ENCODE data around the gene FAM20C.
"Not testable (repeated sequence)": the region's sequence is repeated elsewhere in the genome, so short reads cannot be mapped to it uniquely, and the experiment has no call there.

Gene FAM20C

GRCh38 chr7:259191-259505 is 66.8 kb downstream of the FAM20C start:
- DNase-seq (ENCODE audit: low spot score) = no peak

GRCh38 chr7:259751-260405 is 67.5 kb downstream of the FAM20C start:
- no peak for DNase-seq (ENCODE audit: low spot score)

- no peak for DNase-seq (ENCODE audit: low spot score)
Measured at GRCh38 chr7:260441-261281, 68.3 kb downstream of the FAM20C start.

- DNase-seq (ENCODE audit: low spot score) = no peak
Measured at GRCh38 chr7:261341-262250, 69.2 kb downstream of the FAM20C start.

- no peak for DNase-seq (ENCODE audit: low spot score)
Measured at GRCh38 chr7:262251-262572, 69.8 kb downstream of the FAM20C start.

- DNase-seq (ENCODE audit: low spot score) = not testable (repeated sequence)
Measured at GRCh38 chr7:262631-263311, 70.4 kb downstream of the FAM20C start.

GRCh38 chr7:263483-264351 is 71.3 kb downstream of the FAM20C start:
- DNase-seq (ENCODE audit: low spot score) = not testable (repeated sequence)

- no peak for DNase-seq (ENCODE audit: low spot score)
Measured at GRCh38 chr7:264541-265191, 72.3 kb downstream of the FAM20C start.

DNA sequence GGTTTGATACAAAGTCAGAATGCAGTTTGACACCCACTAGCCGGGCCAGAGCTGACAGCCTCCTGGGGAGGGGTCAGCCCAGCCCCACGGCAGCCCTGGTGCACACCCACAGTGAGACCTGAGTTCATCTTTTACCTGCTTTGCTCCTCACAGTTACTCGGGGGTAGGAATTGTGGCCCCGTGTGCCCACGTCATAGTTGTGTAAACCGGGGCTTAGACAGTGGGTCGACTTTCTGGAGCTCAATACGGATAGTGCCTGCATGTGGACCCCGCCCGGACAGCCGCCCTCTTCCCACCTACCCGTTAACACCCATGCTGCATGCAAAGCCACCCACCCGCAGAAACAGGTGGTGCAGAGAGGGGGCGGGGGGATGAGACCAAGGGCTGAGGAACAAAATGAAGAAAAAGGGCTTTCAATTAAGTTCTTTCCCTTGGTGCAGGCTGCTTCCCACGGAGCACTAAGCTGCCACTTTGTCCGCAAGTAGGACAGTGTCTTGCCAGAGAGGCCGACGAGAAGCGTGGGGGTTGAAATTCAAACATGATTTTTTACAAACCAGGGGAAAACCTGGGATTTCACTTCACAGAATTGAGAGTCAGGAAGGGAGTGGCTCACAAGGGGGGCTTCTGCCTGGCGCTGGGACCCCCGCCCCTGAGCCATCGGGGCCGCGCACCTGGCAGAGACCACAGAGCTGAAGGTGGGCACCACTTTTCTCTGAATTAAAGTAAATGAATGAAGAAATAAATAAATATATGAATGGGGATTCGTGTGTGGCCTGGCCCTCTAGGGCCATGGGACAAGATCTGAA is 73.0 kb downstream of the FAM20C start:
- DNase-seq (ENCODE audit: low spot score) = no peak

- DNase-seq (ENCODE audit: low spot score) = no peak
Measured at GRCh38 chr7:265998-266850, 73.9 kb downstream of the FAM20C start.

GRCh38 chr7:266851-267840 is 74.8 kb downstream of the FAM20C start:
- DNase-seq (ENCODE audit: low spot score) = peak; percentile 89

DNA sequence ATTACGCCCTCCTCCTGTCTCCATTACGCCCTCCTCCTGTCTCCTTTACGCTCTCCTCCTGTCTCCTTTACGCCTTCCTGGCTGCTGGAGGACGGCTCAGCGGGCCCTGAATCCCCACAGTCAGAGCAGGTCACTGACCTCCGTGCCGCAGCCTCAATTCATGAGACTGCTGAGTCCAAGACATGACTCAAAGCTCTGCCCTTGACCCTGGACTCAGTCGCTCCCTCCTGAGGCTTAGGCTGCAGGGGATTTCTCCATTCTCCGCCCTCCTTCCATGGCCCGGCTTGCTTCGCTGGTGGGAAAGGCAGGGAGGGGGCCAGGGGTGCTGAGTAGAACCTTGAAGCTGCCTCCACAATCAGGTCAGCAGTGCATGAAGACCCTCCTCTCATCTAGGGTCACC is 76.6 kb downstream of the FAM20C start:
- no peak for DNase-seq (ENCODE audit: low spot score)

DNA sequence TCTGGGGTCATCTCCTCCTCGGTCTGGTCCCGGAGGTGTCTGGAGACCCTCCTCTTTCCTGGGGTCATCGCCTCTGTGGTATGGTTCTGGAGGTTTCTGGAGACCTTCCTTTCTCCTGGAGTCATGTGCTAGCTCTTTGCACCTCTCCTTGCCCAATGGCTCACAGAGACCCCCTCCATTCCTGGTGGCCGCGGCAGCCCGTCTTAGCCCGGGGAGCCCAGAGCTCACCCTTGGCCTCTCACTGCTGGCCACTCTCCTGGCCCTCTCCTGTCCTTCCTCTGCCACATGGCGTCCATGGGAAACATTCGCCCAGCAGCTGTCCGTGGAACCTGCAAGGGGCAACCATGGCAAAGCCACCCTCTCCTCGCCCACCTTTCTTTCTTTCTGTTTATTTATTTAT is 77.3 kb downstream of the FAM20C start:
- DNase-seq (ENCODE audit: low spot score) = no peak

DNA sequence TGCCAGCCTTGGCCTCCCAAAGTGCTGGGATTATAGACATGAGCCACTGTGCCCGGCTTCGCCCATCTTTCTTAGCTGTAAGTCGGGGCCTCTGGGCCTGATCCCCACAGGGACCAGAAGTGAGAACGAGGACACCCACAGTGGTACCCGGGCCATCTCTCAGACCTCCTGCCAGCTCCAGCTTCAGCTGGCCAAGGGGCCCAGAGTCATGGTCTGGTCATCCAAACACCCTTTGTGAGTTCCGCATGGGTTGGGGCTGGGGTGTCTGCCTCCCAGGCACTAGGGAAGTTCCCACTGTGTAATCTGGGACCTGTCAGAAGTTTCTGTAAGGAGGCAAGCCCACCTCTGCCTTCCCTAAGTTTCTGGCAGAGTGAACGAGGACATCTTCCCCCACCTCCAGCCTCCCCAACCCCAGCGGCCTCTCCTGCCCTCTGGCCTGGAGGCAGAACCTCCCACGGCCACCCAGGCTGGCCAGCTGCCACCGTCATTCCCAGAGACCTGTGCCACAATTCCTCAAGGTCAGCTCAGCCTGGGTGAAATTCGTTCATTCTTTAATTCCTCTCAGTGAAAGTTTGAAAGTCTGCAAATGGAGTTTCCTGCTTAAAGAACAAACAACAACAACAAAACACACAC is 78.1 kb downstream of the FAM20C start:
- no peak for DNase-seq (ENCODE audit: low spot score)

GRCh38 chr7:271266-272107 is 79.1 kb downstream of the FAM20C start:
- no peak for DNase-seq (ENCODE audit: low spot score)

DNA sequence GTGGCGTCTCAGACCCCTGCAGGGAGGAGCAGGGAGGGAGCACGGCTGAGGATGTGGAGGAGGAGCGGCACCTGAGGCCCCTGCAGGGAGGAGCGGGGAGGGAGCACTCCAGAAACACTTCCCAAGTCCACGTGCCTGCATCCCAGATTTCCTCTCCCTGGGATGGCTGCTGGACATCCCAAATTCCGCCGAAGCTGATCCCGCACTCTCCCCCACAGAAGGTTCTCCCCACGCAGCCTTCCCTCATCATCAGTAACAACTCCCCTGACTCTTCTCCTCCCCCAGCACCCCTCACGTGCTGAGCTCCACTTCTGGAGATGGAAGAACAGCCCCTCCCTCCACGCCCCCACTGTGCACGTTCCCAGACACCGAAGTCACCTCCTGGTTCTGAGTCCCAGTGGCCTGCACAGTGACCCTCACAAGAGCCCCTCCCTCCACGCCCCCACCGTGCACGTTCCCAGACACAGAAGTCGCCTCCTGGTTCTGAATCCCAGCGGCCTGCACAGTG is 79.8 kb downstream of the FAM20C start:
- no peak for DNase-seq (ENCODE audit: low spot score)

All from HuH-7.5 (cell line).